GM12873 (cell line): ENCODE measurements around the gene CFAP99.

Source experiments
- TF ChIP-seq, protein P1 (sequence below): IDR thresholded peaks from 2 replicates; pipeline ENCODE4 v1.5.1; 2012; ENCODE audit warnings: low read depth, mild to moderate bottlenecking, moderate library complexity, low read length, control low read depth; ENCODE audit not compliant: insufficient read depth; ENCODE audit errors: missing control alignments

Gene CFAP99

GRCh38 chr4:2428496-2429213 is 9.9 kb downstream of the CFAP99 start:
- TF ChIP-seq, protein P1, sequence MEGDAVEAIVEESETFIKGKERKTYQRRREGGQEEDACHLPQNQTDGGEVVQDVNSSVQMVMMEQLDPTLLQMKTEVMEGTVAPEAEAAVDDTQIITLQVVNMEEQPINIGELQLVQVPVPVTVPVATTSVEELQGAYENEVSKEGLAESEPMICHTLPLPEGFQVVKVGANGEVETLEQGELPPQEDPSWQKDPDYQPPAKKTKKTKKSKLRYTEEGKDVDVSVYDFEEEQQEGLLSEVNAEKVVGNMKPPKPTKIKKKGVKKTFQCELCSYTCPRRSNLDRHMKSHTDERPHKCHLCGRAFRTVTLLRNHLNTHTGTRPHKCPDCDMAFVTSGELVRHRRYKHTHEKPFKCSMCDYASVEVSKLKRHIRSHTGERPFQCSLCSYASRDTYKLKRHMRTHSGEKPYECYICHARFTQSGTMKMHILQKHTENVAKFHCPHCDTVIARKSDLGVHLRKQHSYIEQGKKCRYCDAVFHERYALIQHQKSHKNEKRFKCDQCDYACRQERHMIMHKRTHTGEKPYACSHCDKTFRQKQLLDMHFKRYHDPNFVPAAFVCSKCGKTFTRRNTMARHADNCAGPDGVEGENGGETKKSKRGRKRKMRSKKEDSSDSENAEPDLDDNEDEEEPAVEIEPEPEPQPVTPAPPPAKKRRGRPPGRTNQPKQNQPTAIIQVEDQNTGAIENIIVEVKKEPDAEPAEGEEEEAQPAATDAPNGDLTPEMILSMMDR: no peak

GRCh38 chr4:2432004-2432403 is 13.2 kb downstream of the CFAP99 start:
- TF ChIP-seq, protein P1: no peak

DNA sequence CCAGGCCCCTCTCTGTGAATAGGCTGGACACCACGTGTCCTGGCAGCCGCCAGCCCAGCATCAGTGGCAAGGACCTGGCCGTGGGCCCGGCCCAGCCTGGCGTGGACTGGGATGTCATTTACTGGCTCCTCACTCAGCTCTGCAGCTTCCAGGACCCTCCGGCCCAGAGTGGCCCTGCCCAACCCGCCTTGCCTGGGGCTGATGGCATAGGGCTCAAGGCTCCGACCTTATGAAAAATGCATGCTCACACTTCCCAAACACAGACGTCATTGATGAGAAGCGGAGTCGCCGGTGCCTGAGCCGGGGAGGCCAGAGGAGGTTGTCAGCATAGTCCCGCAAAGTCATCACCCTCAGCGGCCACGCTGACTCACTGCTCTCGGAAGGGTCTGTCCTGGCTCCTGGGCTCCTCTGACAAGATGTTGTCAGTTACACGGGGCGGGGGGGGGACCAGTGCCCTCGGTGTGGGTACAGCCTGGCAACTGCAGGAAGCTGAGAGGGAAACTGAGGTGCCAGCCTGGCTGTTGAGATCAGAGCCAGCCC is 14.3 kb downstream of the CFAP99 start:
- TF ChIP-seq, protein P1: no peak

DNA sequence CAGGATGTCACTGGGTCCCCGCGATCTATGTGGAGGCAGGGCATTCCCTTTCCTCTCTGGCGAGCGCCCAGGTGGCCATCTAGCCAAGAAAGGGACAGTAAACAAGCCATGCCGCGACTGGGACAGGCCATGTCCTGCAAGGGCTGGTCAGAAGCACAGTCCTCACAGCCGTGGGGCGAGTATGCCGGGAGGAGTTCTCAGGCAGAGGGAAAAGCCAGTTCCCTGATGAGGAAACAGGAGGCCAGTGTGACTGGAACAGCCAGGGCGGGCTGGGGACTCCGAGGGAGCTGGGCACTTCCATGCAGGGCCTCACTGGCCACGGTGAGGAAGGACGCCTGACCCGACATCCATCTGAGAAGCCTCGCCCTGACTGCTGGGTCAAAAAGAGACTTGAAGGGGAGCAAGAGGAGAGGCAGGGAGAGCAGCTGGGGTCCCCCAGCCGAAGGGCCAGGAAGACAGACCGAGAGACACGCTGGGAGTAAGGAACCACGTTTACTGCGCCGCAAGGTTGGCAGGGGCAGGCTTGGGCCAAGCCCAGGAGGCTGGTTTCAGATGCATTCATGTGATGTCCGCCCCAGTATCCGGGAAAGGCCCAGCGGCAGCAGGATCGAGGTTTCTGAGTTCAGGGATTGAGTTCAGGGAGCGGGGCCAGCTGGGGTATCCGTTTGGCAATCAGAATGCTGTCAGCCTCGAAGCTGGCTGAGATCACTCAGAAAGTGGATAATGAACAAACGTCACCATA is 15.0 kb downstream of the CFAP99 start:
- TF ChIP-seq, protein P1: no peak

DNA sequence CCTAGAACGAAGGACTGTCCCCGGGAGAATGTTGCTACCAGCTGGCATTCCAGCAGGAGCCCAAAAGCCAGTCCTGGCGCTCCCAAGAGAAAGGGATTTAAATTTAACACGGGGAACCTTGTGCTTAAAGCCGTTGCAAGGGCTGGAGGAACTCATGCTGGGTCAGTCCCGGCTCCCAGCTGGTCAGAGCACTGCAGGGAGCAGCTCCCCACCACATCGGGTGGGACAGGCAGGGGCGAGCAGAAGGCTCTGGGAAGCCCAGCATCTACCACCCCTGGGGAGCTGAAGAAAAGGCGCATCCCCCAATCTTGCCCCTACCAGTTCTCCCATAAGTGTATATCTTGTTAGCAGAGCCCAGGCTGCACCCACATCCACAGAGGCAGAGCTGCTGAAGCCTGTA is 15.7 kb downstream of the CFAP99 start:
- TF ChIP-seq, protein P1: no peak

GRCh38 chr4:2436301-2436700 is 17.5 kb downstream of the CFAP99 start:
- TF ChIP-seq, protein P1: no peak

DNA sequence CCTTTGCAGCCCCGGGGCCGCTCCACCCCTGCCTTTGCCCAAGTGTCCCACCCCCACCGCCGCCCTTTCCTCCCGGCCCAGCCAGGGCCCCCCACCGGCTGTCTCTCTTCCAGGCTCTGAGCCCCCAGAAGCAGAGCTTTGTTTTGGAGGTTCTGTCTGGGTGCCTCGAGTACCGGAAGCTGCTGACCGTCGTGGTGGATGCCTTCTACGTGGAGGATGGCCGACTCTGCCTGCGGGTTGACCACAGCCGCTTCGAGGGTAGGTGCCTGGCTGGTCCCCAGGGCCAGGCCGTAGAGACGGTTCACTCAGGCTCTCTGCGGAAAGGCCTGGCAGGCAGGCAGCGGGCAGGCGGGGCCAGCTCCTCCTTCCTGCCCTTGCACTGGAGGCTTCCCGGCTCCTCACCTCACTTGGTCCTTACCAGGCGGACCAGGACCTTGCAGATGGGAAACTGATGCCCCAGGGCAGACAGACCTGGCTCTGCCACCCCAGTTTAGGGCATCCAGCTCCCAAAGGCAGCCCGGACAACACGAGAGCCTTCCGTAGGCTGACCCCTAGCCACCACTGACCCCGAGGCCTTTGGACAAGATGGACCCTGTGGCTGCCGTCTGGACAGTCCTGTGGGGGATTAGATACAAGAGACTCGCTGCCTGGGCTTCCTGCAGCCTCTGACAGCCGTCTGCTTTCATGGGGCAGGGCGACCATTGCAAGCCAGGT is 18.2 kb downstream of the CFAP99 start:
- TF ChIP-seq, protein P1: no peak
